Activated naive CD4-positive, alpha-beta T cell treated with anti-CD3 and anti-CD28 coated beads for 36 hours (primary cell): ENCODE results near the gene ZNF41. TPM values are rescaled to one million over a fixed set of nuclear protein-coding genes. Genes with fewer than 3 reads are reported as not detected.
"Not testable (repeated sequence)": the region's sequence is repeated elsewhere in the genome, so short reads cannot be mapped to it uniquely, and the experiment has no call there.

Experiments
- CTCF ChIA-PET: fragments of 350-600 bp; sonication (Branson Sonifier 250); formaldehyde crosslinking; loops from one replicate; lab custom pipeline; 2021; ENCODE audit warnings: antibody characterized with exemption; lab: Charles Lee
- DNase-seq: peaks from one replicate; pipeline ENCODE4 v3.0.0-alpha.2; 2020
- H3K27ac Mint-ChIP-seq: one replicate; pipeline ENCODE4 v1.8.0; 2021; ENCODE audit warnings: mild to moderate bottlenecking, mixed read lengths
- H3K27me3 Mint-ChIP-seq: one replicate; pipeline ENCODE4 v1.8.0; 2021; ENCODE audit warnings: low read depth, mixed read lengths
- H3K36me3 Mint-ChIP-seq: one replicate; pipeline ENCODE4 v1.8.0; 2021; ENCODE audit warnings: low read depth, mixed read lengths
- H3K4me1 Mint-ChIP-seq: one replicate; pipeline ENCODE4 v1.8.0; 2021; ENCODE audit warnings: low read depth, mixed read lengths
- H3K4me3 Mint-ChIP-seq: one replicate; pipeline ENCODE4 v1.8.0; 2021; ENCODE audit warnings: mild to moderate bottlenecking, moderate library complexity, mixed read lengths
- H3K9me3 Mint-ChIP-seq: one replicate; pipeline ENCODE4 v1.8.0; 2021; ENCODE audit warnings: mixed read lengths
- intact Hi-C: fragments of 100-400 bp; cut with micrococcal nuclease; formaldehyde crosslinking; loops from one replicate; pipeline ENCODE4 v1.15.1; 2023
- total RNA-seq, 2 experiments: library from RNA; stranded (reverse); gene quantifications; one replicate each; pipeline ENCODE4 v1.2.3, GENCODE V29; 2021

Gene ZNF41
- 1 to 10 TPM; 4.6 to 6.4 TPM for total RNA-seq

DNA sequence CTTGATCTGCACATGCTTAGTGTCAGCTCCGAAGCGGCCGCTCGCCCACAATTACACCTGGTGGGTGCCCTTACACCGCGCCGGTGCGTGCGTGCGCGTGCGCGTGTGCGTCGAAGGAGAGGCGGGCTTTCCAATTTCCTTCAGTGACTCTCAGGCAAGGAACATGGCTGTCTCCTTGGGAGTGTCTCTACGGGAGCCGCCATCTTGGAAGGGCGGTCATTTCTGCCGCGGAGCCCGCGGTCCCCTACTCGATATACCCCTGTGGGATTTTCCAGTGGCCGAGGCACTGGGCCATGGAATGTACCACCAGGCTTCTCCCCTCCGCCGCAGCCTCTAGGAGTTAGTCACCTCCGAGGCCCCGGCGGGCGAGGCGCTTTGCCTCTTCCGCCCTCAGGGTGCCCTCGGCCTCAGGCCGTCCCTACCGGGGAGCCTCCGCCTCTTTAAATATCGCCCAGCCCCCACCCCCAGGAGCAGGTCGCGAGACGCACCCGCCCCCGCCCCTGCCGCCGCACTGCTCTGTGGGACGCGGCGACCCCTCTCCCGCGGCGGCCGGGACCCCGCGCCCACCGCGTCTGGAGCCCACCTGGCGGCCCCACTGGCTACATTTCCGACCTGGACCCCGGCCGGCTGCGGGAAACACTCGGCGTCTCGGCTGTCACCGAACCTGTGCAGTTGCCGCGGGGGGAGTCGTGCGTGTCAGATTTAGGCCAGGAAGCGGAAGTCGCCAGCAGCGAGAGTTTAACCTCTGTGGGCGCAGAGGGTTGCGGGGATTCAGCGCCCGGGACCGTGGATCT is at the start of gene ZNF41:
Gene ZNF41, minus strand, starts transcription at position 711 of the 794 bp plus-strand sequence. CDS start 15,741 bp downstream, outside the sequence.
- H3K4me1 Mint-ChIP-seq = peaks cover 32% of the 10 kb centered on the region
- DNase-seq = peak; percentile 75

DNA sequence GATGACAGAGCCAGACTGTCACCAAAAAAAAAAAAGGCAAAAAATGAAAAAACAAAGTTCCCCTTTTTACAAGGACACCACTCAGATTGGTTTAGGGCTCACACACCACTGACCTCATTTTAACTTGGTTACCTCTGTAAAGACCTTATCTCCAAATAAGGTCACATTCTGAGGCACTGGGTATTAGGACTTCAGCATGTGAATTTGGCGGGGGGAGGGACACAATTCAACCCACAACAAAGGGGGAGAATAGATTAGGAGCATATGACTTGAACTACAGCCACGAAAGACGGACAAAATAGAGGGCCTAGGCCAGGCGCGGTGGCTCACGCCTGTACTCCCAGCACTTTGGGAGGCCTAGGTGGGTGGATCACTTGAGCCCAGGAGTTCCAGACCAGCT is 47.0 kb upstream of the ZNF41 start:
- intact Hi-C loops = no loop called here
- CTCF ChIA-PET = no interaction called here
- no peaks in the 10 kb centered on the region for H3K27me3 Mint-ChIP-seq

More for the DNA sequence above, at the start of gene ZNF41:
- H3K27me3 Mint-ChIP-seq = no peaks in the 10 kb centered on the region
- intact Hi-C loops = loop anchor here (1.0 to 5.0 kb wide), 11 partner anchors 34 to 355 kb away; partner anchors contain the start of genes ARAF, ELK1, NDUFB11 and UBA1
- peak within 1 kb of the TSS; percentile 94 for H3K4me3 Mint-ChIP-seq
- H3K36me3 Mint-ChIP-seq = no peaks in the 10 kb centered on the region
- CTCF ChIA-PET = no interaction called here
- peak within 1 kb of the TSS; percentile 96 for H3K27ac Mint-ChIP-seq
- no peaks in the 10 kb centered on the region for H3K9me3 Mint-ChIP-seq

DNA sequence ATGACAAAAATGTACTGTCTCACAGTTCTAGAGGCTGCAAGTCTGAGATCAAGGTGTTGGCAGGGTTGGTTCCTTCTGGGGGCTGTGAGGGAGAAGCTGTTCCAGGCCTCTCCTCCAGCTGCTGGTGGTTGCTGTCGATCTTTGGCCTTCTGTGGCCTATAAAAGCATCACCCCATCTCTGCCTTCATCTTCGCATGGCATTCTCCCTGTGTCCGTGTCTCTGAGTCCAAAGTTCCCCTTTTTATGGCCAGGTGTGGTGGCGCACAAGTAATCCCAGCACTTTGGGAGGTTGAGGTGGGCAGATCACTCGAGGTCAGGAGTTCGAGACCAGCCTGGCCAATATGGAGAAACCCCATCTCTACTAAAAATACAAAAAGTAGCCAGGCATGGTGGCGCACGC is 46.5 kb upstream of the ZNF41 start:
- Mint-ChIP-seq H3K9me3 (no peaks in the 10 kb centered on the region), H3K27me3 (no peaks in the 10 kb centered on the region), H3K4me1 (no peaks in the 10 kb centered on the region), H3K27ac (no peak overlapping the region), H3K4me3 (no peak overlapping the region), H3K36me3 (no peaks in the 10 kb centered on the region)
- intact Hi-C loops = no loop called here
- CTCF ChIA-PET = no interaction called here
- no peak for DNase-seq

More for the DNA sequence above, 47.0 kb upstream of the ZNF41 start:
- no peaks in the 10 kb centered on the region for H3K36me3 Mint-ChIP-seq
- DNase-seq = no peak
- H3K4me1 Mint-ChIP-seq = no peaks in the 10 kb centered on the region
- H3K4me3 Mint-ChIP-seq = no peak overlapping the region
- H3K27ac Mint-ChIP-seq = no peak overlapping the region
- H3K9me3 Mint-ChIP-seq = no peaks in the 10 kb centered on the region

- Mint-ChIP-seq H3K4me1 (no peaks in the 10 kb centered on the region), H3K9me3 (no peaks in the 10 kb centered on the region), H3K27me3 (no peaks in the 10 kb centered on the region), H3K4me3 (peak overlapping the region; percentile 62), H3K27ac (no peak overlapping the region), H3K36me3 (no peaks in the 10 kb centered on the region)
- no peak for DNase-seq
- intact Hi-C loops = loop anchor here (1.0 to 5.0 kb wide), 4 partner anchors 27 to 330 kb away; partner anchors contain the start of gene UBA1
- CTCF ChIA-PET = interaction anchor here (0.6 to 1.5 kb wide), 10 partner anchors 9 to 142 kb away, joined by 3 to 8 read pairs (median 4); no protein-coding TSS in a partner anchor
Observed at GRCh38 chrX:47523713-47524166, 40.7 kb upstream of the ZNF41 start.

GRCh38 chrX:47523297-47523696 is 40.3 kb upstream of the ZNF41 start:
- DNase-seq = peak; percentile 82
- Mint-ChIP-seq H3K27me3 (no peaks in the 10 kb centered on the region), H3K36me3 (no peaks in the 10 kb centered on the region), H3K4me1 (no peaks in the 10 kb centered on the region), H3K9me3 (no peaks in the 10 kb centered on the region), H3K27ac (no peak overlapping the region), H3K4me3 (peak overlapping the region; percentile 62)
- CTCF ChIA-PET = interaction anchor here (0.6 to 1.5 kb wide), 10 partner anchors 9 to 141 kb away, joined by 3 to 8 read pairs (median 4); no protein-coding TSS in a partner anchor
- intact Hi-C loops = loop anchor here (1.0 to 5.0 kb wide), 4 partner anchors 26 to 330 kb away; partner anchors contain the start of gene UBA1

- Mint-ChIP-seq H3K36me3 (no peaks in the 10 kb centered on the region), H3K4me3 (no peak overlapping the region), H3K27ac (no peak overlapping the region), H3K4me1 (peaks cover 13% of the 10 kb centered on the region), H3K9me3 (no peaks in the 10 kb centered on the region), H3K27me3 (no peaks in the 10 kb centered on the region)
- intact Hi-C loops = no loop called here
- no peak for DNase-seq
- CTCF ChIA-PET = no interaction called here
Observed at GRCh38 chrX:47518144-47518543, 35.1 kb upstream of the ZNF41 start.

DNA sequence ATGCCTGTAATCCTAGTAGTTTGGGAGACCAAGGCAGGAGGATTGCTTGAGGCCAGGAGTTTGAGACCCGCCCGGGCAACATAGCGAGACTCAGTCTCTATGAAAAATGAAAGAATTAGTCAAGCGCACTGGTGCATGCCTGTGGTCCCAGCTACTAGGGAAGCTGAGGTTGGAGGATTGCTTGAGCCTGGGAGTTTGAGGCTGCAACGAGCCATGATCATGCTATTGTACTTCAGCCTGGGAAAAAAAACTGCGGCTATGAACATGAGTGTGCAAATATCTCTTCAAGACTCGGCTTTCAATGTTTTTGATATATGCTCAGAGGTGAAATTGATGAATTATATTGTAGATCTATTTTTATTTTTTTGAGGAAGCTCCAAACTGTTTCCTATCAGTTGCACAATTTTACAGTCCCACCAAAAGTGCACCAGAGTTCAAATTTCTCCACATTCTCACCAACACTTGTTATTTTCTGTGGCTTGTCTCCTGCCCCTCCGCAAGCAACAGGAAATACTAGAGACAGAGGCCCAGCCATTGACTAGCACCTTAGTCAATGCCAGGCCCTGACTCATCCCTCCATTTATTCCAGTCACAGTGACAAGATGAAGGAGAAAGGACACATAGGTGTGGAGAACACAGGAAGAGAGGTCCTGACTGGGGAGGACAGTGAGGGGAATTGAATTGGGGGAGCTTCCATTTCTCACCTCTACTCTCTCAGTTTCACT is 33.1 kb upstream of the ZNF41 start:
- intact Hi-C loops = loop anchor here (2.0 kb wide), 1 partner anchor 33 kb away; the partner anchor contains the start of gene ZNF41
- Mint-ChIP-seq H3K4me3 (no peak overlapping the region), H3K9me3 (no peaks in the 10 kb centered on the region), H3K4me1 (peaks cover 18% of the 10 kb centered on the region), H3K36me3 (no peaks in the 10 kb centered on the region), H3K27me3 (no peaks in the 10 kb centered on the region), H3K27ac (no peak overlapping the region)
- peak; percentile 24 for DNase-seq
- CTCF ChIA-PET = no interaction called here

- H3K27me3 Mint-ChIP-seq = no peaks in the 10 kb centered on the region
- H3K4me1 Mint-ChIP-seq = peaks cover 18% of the 10 kb centered on the region
- H3K4me3 Mint-ChIP-seq = no peak overlapping the region
- CTCF ChIA-PET = interaction anchor here (2.0 kb wide), 1 partner anchor 9 kb away, joined by 8 read pairs; no protein-coding TSS in a partner anchor
- no peak overlapping the region for H3K27ac Mint-ChIP-seq
- H3K9me3 Mint-ChIP-seq = no peaks in the 10 kb centered on the region
- DNase-seq = no peak
- no peaks in the 10 kb centered on the region for H3K36me3 Mint-ChIP-seq
- intact Hi-C loops = no loop called here
Observed at GRCh38 chrX:47514533-47515235, 31.7 kb upstream of the ZNF41 start.

- H3K9me3 Mint-ChIP-seq, H3K27me3 Mint-ChIP-seq, intact Hi-C loops, H3K36me3 Mint-ChIP-seq, H3K27ac Mint-ChIP-seq: not testable (repeated sequence)
- peak overlapping the region; percentile 76 for H3K4me3 Mint-ChIP-seq
- CTCF ChIA-PET = interaction anchor here (0.7 to 2.0 kb wide), 2 partner anchors 10 to 1072 kb away, joined by 3 to 8 read pairs; no protein-coding TSS in a partner anchor
- peak; percentile 14 for DNase-seq
- peaks cover 18% of the 10 kb centered on the region for H3K4me1 Mint-ChIP-seq
Observed at GRCh38 chrX:47513034-47513965, 30.3 kb upstream of the ZNF41 start.

DNA sequence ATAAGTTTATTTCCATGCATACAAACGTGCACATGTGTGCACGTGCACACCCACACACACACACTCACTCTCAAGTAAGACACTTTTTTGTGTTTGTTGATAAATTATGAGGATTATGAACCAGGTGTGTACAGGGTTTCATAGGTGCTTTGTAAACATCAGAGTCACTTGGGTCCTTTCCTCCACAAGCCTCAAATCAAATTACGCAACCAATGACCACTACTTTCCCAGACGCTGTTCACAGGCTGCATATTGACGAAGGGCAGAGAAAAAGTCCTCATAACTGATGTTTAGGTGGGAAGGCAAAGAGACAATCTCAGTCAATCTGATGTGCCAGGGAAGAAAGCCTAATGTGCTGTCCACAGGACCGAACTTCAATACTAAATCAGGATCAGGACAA is 29.4 kb upstream of the ZNF41 start:
- Mint-ChIP-seq H3K4me1 (peaks cover 22% of the 10 kb centered on the region), H3K4me3 (peak overlapping the region; percentile 46)
- H3K36me3 Mint-ChIP-seq, H3K9me3 Mint-ChIP-seq, H3K27ac Mint-ChIP-seq, intact Hi-C loops, CTCF ChIA-PET, DNase-seq, H3K27me3 Mint-ChIP-seq: not testable (repeated sequence)
